H1 (cell line): Measurements from ENCODE around the gene SLC12A8. TPM values are rescaled to one million over a fixed set of nuclear protein-coding genes. Genes with fewer than 3 reads are reported as not detected.

ENCODE experiments used
- CTCF ChIA-PET: fragments of 300-600 bp; sonication (Branson Sonifier 250); formaldehyde crosslinking; loops from one replicate; lab custom pipeline; 2021; ENCODE audit not compliant: partially characterized antibody; lab: Charles Lee
- POLR2A ChIA-PET: fragments of 300-600 bp; sonication (Branson Sonifier 250); formaldehyde crosslinking; loops from one replicate; lab custom pipeline; 2021; ENCODE audit warnings: inconsistent platforms; ENCODE audit not compliant: partially characterized antibody; lab: Charles Lee
- DNase-seq, 2 experiments: peaks; one replicate each; pipeline versions ENCODE4 v3.0.0 to v3.0.0-alpha.2; 2010 to 2022; ENCODE audit warnings: low spot score in 2 of 2, low read depth in 1 of 2, mixed read lengths in 1 of 2
- FAIRE-seq: peaks from 2 replicates; lab custom pipeline; 2011; peaks lifted over from hg19 to GRCh38; lab: Jason Lieb, UNC
- H2AFZ ChIP-seq: 2 replicates; pipeline ENCODE4 v1.8.1; 2012; ENCODE audit warnings: low read length, inconsistent platforms
- H2AK5ac ChIP-seq: 2 replicates; pipeline ENCODE4 v1.6.1; 2013; ENCODE audit warnings: low read depth, low read length
- H2BK120ac ChIP-seq: replicated peaks from 2 replicates; pipeline ENCODE3; 2013; ENCODE audit warnings: low read depth, low read length, inconsistent platforms
- H2BK12ac ChIP-seq: 2 replicates; pipeline ENCODE4 v1.6.1; 2013; ENCODE audit warnings: low read depth, low read length
- H2BK15ac ChIP-seq: 2 replicates; pipeline ENCODE4 v1.6.1; 2013; ENCODE audit warnings: low read length
- H2BK20ac ChIP-seq: 2 replicates; pipeline ENCODE4 v1.6.1; 2013; ENCODE audit warnings: low read length
- H2BK5ac ChIP-seq: 2 replicates; pipeline ENCODE4 v1.6.1; 2013; ENCODE audit warnings: low read depth, low read length
- H3K14ac ChIP-seq: 2 replicates; pipeline ENCODE4 v1.6.1; 2013; ENCODE audit warnings: inconsistent platforms; ENCODE audit not compliant: insufficient read length
- H3K18ac ChIP-seq: 2 replicates; pipeline ENCODE4 v1.6.1; 2013; ENCODE audit warnings: low read length; ENCODE audit errors: extremely low read depth
- H3K23ac ChIP-seq: 2 replicates; pipeline ENCODE4 v1.6.1; 2013; ENCODE audit warnings: inconsistent platforms; ENCODE audit not compliant: insufficient read length
- H3K23me2 ChIP-seq: 2 replicates; pipeline ENCODE4 v1.6.1; 2013; ENCODE audit warnings: low read depth, low read length
- H3K27ac ChIP-seq: 2 replicates; pipeline ENCODE4 v1.6.1; 2011; ENCODE audit warnings: low read depth, low read length, inconsistent platforms
- H3K27me3 ChIP-seq, 4 experiments: replicated peaks in 1 of 4; 1 replicate in 1 of 4; 2 replicates in 3 of 4; pipeline versions ENCODE4 v1.6.1 to v1.8.1; 2011 to 2013; ENCODE audit warnings: low read length in 3 of 4, mild to moderate bottlenecking in 3 of 4, inconsistent platforms in 2 of 4, mixed read lengths in 2 of 4, moderate library complexity in 1 of 4; ENCODE audit not compliant: control insufficient read depth in 3 of 4, insufficient read depth in 3 of 4; ENCODE audit errors: extremely low read depth in 1 of 4
- H3K36me3 ChIP-seq, 4 experiments: 2 replicates each; pipeline versions ENCODE4 v1.6.1 to v1.8.1; 2011 to 2013; ENCODE audit warnings: mild to moderate bottlenecking in 4 of 4, low read length in 3 of 4, moderate library complexity in 2 of 4, control low read depth in 1 of 4, inconsistent platforms in 1 of 4; ENCODE audit not compliant: insufficient read depth in 4 of 4, control insufficient read depth in 2 of 4
- H3K4ac ChIP-seq: replicated peaks from 2 replicates; pipeline ENCODE3; 2013; ENCODE audit warnings: low read length, low read depth, mixed read lengths, inconsistent platforms; ENCODE audit not compliant: insufficient read length
- H3K4me1 ChIP-seq, 4 experiments: replicated peaks in 1 of 4; 1 replicate in 1 of 4; 2 replicates in 3 of 4; pipeline versions ENCODE4 v1.6.1 to v1.8.1; 2011 to 2013; ENCODE audit warnings: low read length in 3 of 4, inconsistent platforms in 2 of 4, mixed read lengths in 1 of 4; ENCODE audit not compliant: insufficient read depth in 4 of 4, control insufficient read depth in 3 of 4
- H3K4me2 ChIP-seq, 2 experiments: 2 replicates each; pipeline versions ENCODE4 v1.6.1 to v1.8.1; 2011 to 2013; ENCODE audit warnings: low read depth in 2 of 2, low read length in 2 of 2, control low read depth in 1 of 2, inconsistent platforms in 1 of 2, mild to moderate bottlenecking in 1 of 2; ENCODE audit not compliant: insufficient read depth in 1 of 2
- H3K4me3 ChIP-seq, 4 experiments: fragments of 200-600, 300-600 bp in 1 of 4; sonication (generic), shearing (Covaris generic), sonication (Bioruptor Twin) in 1 of 4; 2 replicates each; pipeline versions ENCODE4 v1.5.1 to v1.8.1; 2011 to 2016; ENCODE audit warnings: low read length in 4 of 4, low read depth in 3 of 4, control low read depth in 2 of 4, inconsistent platforms in 2 of 4, mild to moderate bottlenecking in 2 of 4, mixed read lengths in 1 of 4, moderate library complexity in 1 of 4; ENCODE audit not compliant: insufficient read depth in 2 of 4; ENCODE audit errors: extremely low read depth in 1 of 4
- H3K56ac ChIP-seq: replicated peaks from 2 replicates; pipeline ENCODE3; 2013; ENCODE audit warnings: low read depth, mild to moderate bottlenecking, mixed read lengths, low read length, inconsistent platforms; ENCODE audit not compliant: insufficient read length
- H3K79me1 ChIP-seq: 2 replicates; pipeline ENCODE4 v1.6.1; 2013; ENCODE audit warnings: low read depth, low read length, control low read depth
- H3K79me2 ChIP-seq, 2 experiments: 2 replicates each; pipeline versions ENCODE4 v1.6.1 to v1.8.1; 2012 to 2013; ENCODE audit warnings: low read length in 2 of 2, mild to moderate bottlenecking in 2 of 2, inconsistent platforms in 1 of 2; ENCODE audit not compliant: insufficient read depth in 2 of 2, control insufficient read depth in 1 of 2
- H3K9ac ChIP-seq, 4 experiments: replicated peaks in 1 of 4; 1 replicate in 1 of 4; 2 replicates in 3 of 4; pipeline versions ENCODE4 v1.6.1 to v1.8.1; 2011 to 2013; ENCODE audit warnings: low read depth in 3 of 4, low read length in 3 of 4, control low read depth in 2 of 4, mild to moderate bottlenecking in 2 of 4, moderate library complexity in 2 of 4, inconsistent platforms in 1 of 4; ENCODE audit errors: extremely low read depth in 1 of 4
- H3K9me3 ChIP-seq, 2 experiments: 2 replicates each; pipeline versions ENCODE4 v1.6.1 to v1.8.1; 2012 to 2013; ENCODE audit warnings: mild to moderate bottlenecking in 2 of 2, moderate library complexity in 2 of 2, control low read depth in 1 of 2, inconsistent platforms in 1 of 2, low read depth in 1 of 2, low read length in 1 of 2, mixed read lengths in 1 of 2; ENCODE audit not compliant: insufficient read depth in 2 of 2
- H4K20me1 ChIP-seq, 2 experiments: replicated peaks in 1 of 2; 2 replicates each; pipeline versions ENCODE3 to v1.8.1; 2011 to 2013; ENCODE audit warnings: inconsistent platforms in 2 of 2, low read length in 2 of 2, mild to moderate bottlenecking in 1 of 2; ENCODE audit not compliant: insufficient read depth in 2 of 2, control insufficient read depth in 1 of 2
- H4K5ac ChIP-seq: 2 replicates; pipeline ENCODE4 v1.6.1; 2013; ENCODE audit warnings: low read length, low read depth, mixed read lengths, inconsistent platforms; ENCODE audit not compliant: insufficient read length
- H4K8ac ChIP-seq: 2 replicates; pipeline ENCODE4 v1.8.0; 2013; ENCODE audit warnings: mild to moderate bottlenecking, moderate library complexity, low read length, inconsistent platforms; ENCODE audit not compliant: insufficient read depth; ENCODE audit errors: extremely low read depth
- H4K91ac ChIP-seq: replicated peaks from 2 replicates; pipeline ENCODE3; 2013; ENCODE audit warnings: low read length, mixed read lengths, inconsistent platforms; ENCODE audit not compliant: insufficient read length
- BCL11A ChIP-seq, 2 experiments: IDR thresholded peaks; one replicate each; pipeline ENCODE4 v1.6.1; 2011; ENCODE audit warnings: low read depth in 2 of 2, low read length in 2 of 2, mild to moderate bottlenecking in 2 of 2
- CBX5 ChIP-seq: fragments of 300-800, 300-1000 bp; sonication (generic); IDR thresholded peaks from 2 replicates; pipeline ENCODE4 v1.7.1; 2016; ENCODE audit warnings: antibody characterized with exemption, low read length, low read depth
- CHD1 ChIP-seq: IDR thresholded peaks from 2 replicates; pipeline ENCODE4 v1.6.1; 2012; ENCODE audit warnings: low read depth, low read length, improper control_type of control experiment
- CREB1 ChIP-seq: IDR thresholded peaks from 2 replicates; pipeline ENCODE4 v1.6.1; 2012; ENCODE audit warnings: inconsistent platforms
- EGR1 ChIP-seq: IDR thresholded peaks from 2 replicates; pipeline ENCODE4 v1.6.1; 2011; ENCODE audit warnings: low read depth, low read length, borderline replicate concordance
- GABPA ChIP-seq: IDR thresholded peaks from 2 replicates; pipeline ENCODE4 v1.6.1; 2011; ENCODE audit warnings: mild to moderate bottlenecking, low read length, moderate library complexity, borderline replicate concordance; ENCODE audit not compliant: insufficient read depth
- KDM5A ChIP-seq: fragments of 200-600 bp; IDR thresholded peaks from 2 replicates; pipeline ENCODE4 v1.7.1; 2012; ENCODE audit warnings: mild to moderate bottlenecking, low read length, inconsistent platforms, mixed read lengths
- POLR2AphosphoS5 ChIP-seq: IDR thresholded peaks from 2 replicates; pipeline ENCODE4 v1.6.1; 2011; ENCODE audit warnings: low read depth, low read length
- POU5F1 ChIP-seq: IDR thresholded peaks from 2 replicates; pipeline ENCODE4 v1.6.1; 2011; ENCODE audit warnings: low read depth, mild to moderate bottlenecking, low read length, moderate library complexity
- RBBP5 ChIP-seq: IDR thresholded peaks from 2 replicates; pipeline ENCODE4 v1.7.1; 2012; ENCODE audit warnings: low read depth, mild to moderate bottlenecking, inconsistent platforms, low read length, moderate library complexity, borderline replicate concordance
- RFX5 ChIP-seq: IDR thresholded peaks from 2 replicates; pipeline ENCODE4 v1.6.1; 2011; ENCODE audit warnings: low read depth, low read length, improper control_type of control experiment, borderline replicate concordance
- TAF1 ChIP-seq: IDR thresholded peaks from 2 replicates; pipeline ENCODE4 v1.6.1; 2011; ENCODE audit warnings: mild to moderate bottlenecking, low read depth, low read length
- TCF12 ChIP-seq: IDR thresholded peaks from 2 replicates; pipeline ENCODE4 v1.6.1; 2011; ENCODE audit warnings: low read depth, mild to moderate bottlenecking, low read length
- WGBS, 2 experiments: shearing (Covaris generic) in 1 of 2; methylation state at CpG; one replicate each; pipeline versions ENCODE4 v1.1.6 to v1.1.7; 2013 to 2015; ENCODE audit warnings: low lambda C conversion rate in 2 of 2, mixed read lengths in 2 of 2, inconsistent platforms in 1 of 2, low coverage in 1 of 2, missing lambda C conversion rate in 1 of 2; ENCODE audit not compliant: insufficient replicate concordance in 2 of 2, insufficient coverage in 1 of 2, insufficient read length in 1 of 2; ENCODE audit errors: extremely low coverage in 1 of 2, missing lambda C conversion rate in 1 of 2; 5-methylcytosine and 5-hydroxymethylcytosine counted together
- polyA plus RNA-seq, 7 experiments: library from polyadenylated mRNA; depleted of rRNA in 3 of 7; stranded (reverse) in 5 of 7; unstranded in 2 of 7; fragments of >200 nt in 5 of 7; fragments of 200-250 nt in 2 of 7; gene quantifications; 1 replicate in 5 of 7; 2 replicates in 1 of 7; 4 replicates in 1 of 7; pipeline versions ENCODE4 v1.2.1 to v1.2.3, GENCODE V29; 2011 to 2013; ENCODE audit warnings: missing spikeins in 2 of 7, mixed read lengths in 2 of 7
- total RNA-seq: library from RNA; stranded (reverse); fragmentation: NEBNext Ultra II Directional; extraction: Animal tissue kit (Norgen Biotek cat#: 25700); gene quantifications from 2 replicates; pipeline ENCODE4 v1.2.1, GENCODE V29; 2021
- TF ChIP-seq, protein P1 (sequence below): IDR thresholded peaks from 2 replicates; pipeline ENCODE4 v1.6.1; 2011; ENCODE audit warnings: low read depth, mild to moderate bottlenecking, low read length; ENCODE audit not compliant: insufficient read depth

Gene SLC12A8
- total and polyA plus RNA-seq, 2 of the 8 experiments (the other 6 are each of a cell fraction or from before 2014, with no cell fraction given) = 13.7 to 14.4 TPM

DNA sequence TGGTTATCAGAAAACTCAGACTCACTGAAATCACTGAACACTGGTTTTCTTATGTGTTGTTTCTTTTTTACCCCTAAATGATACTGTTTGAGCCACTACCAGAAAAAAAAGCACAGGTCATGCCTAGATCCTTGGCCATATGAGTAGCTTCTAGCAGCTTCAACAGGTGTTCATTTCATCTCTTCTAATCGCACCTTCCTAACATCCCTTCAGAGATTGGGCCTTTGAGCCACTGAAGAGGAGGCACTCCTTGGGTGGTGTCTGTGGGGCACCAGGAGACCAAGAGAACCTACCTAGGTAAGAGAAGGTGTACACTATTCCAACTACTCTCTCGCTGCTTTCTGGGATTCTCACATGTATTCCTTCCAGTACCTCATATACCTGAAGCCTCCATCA lies 159.2 kb downstream of the SLC12A8 start:
- no peak for DNase-seq
- Histone ChIP-seq H2AFZ (no peak overlapping the region), H4K91ac (no peak overlapping the region), H3K36me3 (no peaks in the 10 kb centered on the region), H3K4me3 (no peak overlapping the region), H4K5ac (no peak overlapping the region), H4K8ac (no peak overlapping the region), H3K4me2 (no peak overlapping the region), H3K4me1 (peaks cover 14 to 30% (median 27%) of the 10 kb centered on the region in 4 experiments), H2BK20ac (no peak overlapping the region), H2BK5ac (no peak overlapping the region), H4K20me1 (no peaks in the 10 kb centered on the region), H3K27me3 (peaks cover 7 to 26% (median 19%) of the 10 kb centered on the region in 4 experiments), H3K79me1 (peaks cover under 1% of the 10 kb centered on the region; the same call in 1 of the 2 replicates), H3K14ac (no peak overlapping the region), H3K56ac (no peak overlapping the region), H2BK12ac (no peak overlapping the region), H2AK5ac (no peak overlapping the region), H3K27ac (no peak overlapping the region), H3K18ac (no peak overlapping the region), H3K23ac (no peak overlapping the region), H2BK120ac (no peak overlapping the region), H3K4ac (no peak overlapping the region), H3K9me3 (no peaks in the 10 kb centered on the region), H2BK15ac (no peak overlapping the region), H3K79me2 (no peaks in the 10 kb centered on the region), H3K9ac (no peak overlapping the region), H3K23me2 (peaks cover 9% of the 10 kb centered on the region; the same call in 1 of the 2 replicates)
- no peak for FAIRE-seq
- TF ChIP-seq POU5F1 (no peak), CREB1 (no peak), EGR1 (no peak), TCF12 (no peak), RBBP5 (no peak), GABPA (no peak), CBX5 (no peak), CHD1 (no peak), KDM5A (no peak), POLR2AphosphoS5 (no peak), RFX5 (no peak), BCL11A (IDR thresholded peaks at IDR 0.05; ENCODE audit: low read depth in 2 of 2, low read length in 2 of 2) (no peak), TAF1 (no peak)
- TF ChIP-seq, protein P1, sequence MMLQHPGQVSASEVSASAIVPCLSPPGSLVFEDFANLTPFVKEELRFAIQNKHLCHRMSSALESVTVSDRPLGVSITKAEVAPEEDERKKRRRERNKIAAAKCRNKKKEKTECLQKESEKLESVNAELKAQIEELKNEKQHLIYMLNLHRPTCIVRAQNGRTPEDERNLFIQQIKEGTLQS = no peak
- ChIA-PET POLR2A (interaction anchor here (0.9 to 1.1 kb wide), 2 partner anchors 8 to 22 kb away, joined by 3 to 5 read pairs; no protein-coding TSS in a partner anchor), CTCF (interaction anchor here (0.6 to 1.9 kb wide), 8 partner anchors 8 to 395 kb away, joined by 3 to 5 read pairs (median 4); no protein-coding TSS in a partner anchor)
- WGBS, 2 experiments = 96% methylated on average over 2 of the region's 2 CpGs; no CpG with 5 or more reads in 1 of the 2 experiments
